WTC11 (cell line): ENCODE measurements around the gene ACSL1. TPM values are rescaled to one million over a fixed set of nuclear protein-coding genes. Genes with fewer than 3 reads are reported as not detected.
A peak's percentile ranks its signal among the peaks of the same experiment; 100 is the strongest.

Experiments
- ATAC-seq: fragments of 200-7000 bp; cut with Tn5 transposase; 2 replicates; pipeline ENCODE4 v1.10.0; 2021; ENCODE audit warnings: mild to moderate bottlenecking, moderate library complexity
- CTCF ChIA-PET: fragments of 300-600 bp; sonication (Branson Sonifier 250); formaldehyde crosslinking; loops from one replicate; lab custom pipeline; 2021; ENCODE audit warnings: antibody characterized with exemption; lab: Charles Lee
- POLR2A ChIA-PET: fragments of 350-600 bp; sonication (Branson Sonifier 250); formaldehyde crosslinking; loops from one replicate; lab custom pipeline; 2021; ENCODE audit warnings: antibody characterized with exemption; lab: Charles Lee
- DNase-seq: peaks from one replicate; pipeline ENCODE4 v3.0.0; 2021; ENCODE audit warnings: low spot score
- H3K27ac Mint-ChIP-seq: 2 replicates; pipeline ENCODE4 v1.8.0; 2021; ENCODE audit warnings: mixed read lengths
- H3K27me3 Mint-ChIP-seq: 2 replicates; pipeline ENCODE4 v1.8.0; 2021; ENCODE audit warnings: low read depth, mild to moderate bottlenecking, moderate library complexity, mixed read lengths
- H3K36me3 Mint-ChIP-seq: 2 replicates; pipeline ENCODE4 v1.8.0; 2021; ENCODE audit warnings: mixed read lengths
- H3K4me1 Mint-ChIP-seq: 2 replicates; pipeline ENCODE4 v1.8.0; 2022; ENCODE audit warnings: mixed read lengths
- H3K4me3 Mint-ChIP-seq: 2 replicates; pipeline ENCODE4 v1.8.0; 2021; ENCODE audit warnings: mild to moderate bottlenecking, moderate library complexity, mixed read lengths
- H3K9me3 Mint-ChIP-seq: 2 replicates; pipeline ENCODE4 v1.8.0; 2021; ENCODE audit warnings: mixed read lengths
- CREB1 ChIP-seq: sonication (generic); formaldehyde crosslinking; IDR thresholded peaks from 2 replicates; pipeline ENCODE4 v1.8.0; 2023; ENCODE audit warnings: mild to moderate bottlenecking, missing genetic modification reagents
- ERG ChIP-seq: fragments of 250-450 bp; sonication (Bioruptor Pico); IDR thresholded peaks from 2 replicates; pipeline ENCODE4 v1.8.0; 2021; ENCODE audit warnings: mild to moderate bottlenecking
- FOXP1 ChIP-seq: sonication (generic); formaldehyde crosslinking; IDR thresholded peaks from 2 replicates; pipeline ENCODE4 v1.8.0; 2022; ENCODE audit warnings: missing genetic modification reagents, mild to moderate bottlenecking, moderate library complexity, borderline replicate concordance
- GTF2I ChIP-seq: fragments of 250-450 bp; sonication (Bioruptor Pico); conservative IDR thresholded peaks from 2 replicates; pipeline ENCODE4 v1.4.0; 2021; ENCODE audit warnings: mild to moderate bottlenecking
- JAZF1 ChIP-seq: fragments of 250-450 bp; sonication (Bioruptor Pico); IDR thresholded peaks from 2 replicates; pipeline ENCODE4 v1.9.0; 2021; ENCODE audit warnings: moderate library complexity, mild to moderate bottlenecking, inconsistent platforms
- JUN ChIP-seq: sonication (generic); formaldehyde crosslinking; IDR thresholded peaks from 2 replicates; pipeline ENCODE4 v1.8.0; 2023; ENCODE audit warnings: mild to moderate bottlenecking, missing genetic modification reagents
- KAT7 ChIP-seq: sonication (generic); formaldehyde crosslinking; IDR thresholded peaks from 2 replicates; pipeline ENCODE4 v1.8.1; 2023; ENCODE audit warnings: missing genetic modification reagents, mild to moderate bottlenecking, borderline replicate concordance
- MAX ChIP-seq: sonication (generic); formaldehyde crosslinking; IDR thresholded peaks from 2 replicates; pipeline ENCODE4 v1.8.0; 2022; ENCODE audit warnings: mild to moderate bottlenecking, missing genetic modification reagents
- MLX ChIP-seq: sonication (generic); formaldehyde crosslinking; IDR thresholded peaks from 2 replicates; pipeline ENCODE4 v1.8.1; 2023; ENCODE audit warnings: mild to moderate bottlenecking, missing genetic modification reagents, moderate library complexity
- MYBL2 ChIP-seq: sonication (generic); formaldehyde crosslinking; IDR thresholded peaks from 2 replicates; pipeline ENCODE4 v1.8.1; 2023; ENCODE audit warnings: mild to moderate bottlenecking, moderate library complexity, missing genetic modification reagents
- NFE2L1 ChIP-seq: sonication (generic); formaldehyde crosslinking; IDR thresholded peaks from 2 replicates; pipeline ENCODE4 v1.8.1; 2023; ENCODE audit warnings: missing genetic modification reagents
- NR3C1 ChIP-seq: sonication (generic); formaldehyde crosslinking; conservative IDR thresholded peaks from 2 replicates; pipeline ENCODE4 v1.8.1; 2023; ENCODE audit warnings: low read depth, mild to moderate bottlenecking, missing genetic modification reagents
- PRDM15 ChIP-seq: sonication (generic); formaldehyde crosslinking; IDR thresholded peaks from 2 replicates; pipeline ENCODE4 v1.8.0; 2022; ENCODE audit warnings: missing genetic modification reagents
- PRRX2 ChIP-seq: fragments of 250-450 bp; sonication (Bioruptor Pico); IDR thresholded peaks from 2 replicates; pipeline ENCODE4 v1.8.0; 2021; ENCODE audit warnings: mild to moderate bottlenecking
- TEAD1 ChIP-seq: sonication (generic); formaldehyde crosslinking; IDR thresholded peaks from 2 replicates; pipeline ENCODE4 v1.8.0; 2022; ENCODE audit warnings: mild to moderate bottlenecking, missing genetic modification reagents
- ZNF121 ChIP-seq: sonication (generic); formaldehyde crosslinking; IDR thresholded peaks from 2 replicates; pipeline ENCODE4 v1.8.0; 2023; ENCODE audit warnings: missing genetic modification reagents
- ZNF219 ChIP-seq: sonication (generic); formaldehyde crosslinking; IDR thresholded peaks from 2 replicates; pipeline ENCODE4 v1.8.0; 2023; ENCODE audit warnings: missing genetic modification reagents, mild to moderate bottlenecking, borderline replicate concordance
- ZNF396 ChIP-seq: fragments of 250-450 bp; sonication (Bioruptor Pico); IDR thresholded peaks from 2 replicates; pipeline ENCODE4 v1.8.0; 2021; ENCODE audit warnings: mild to moderate bottlenecking, moderate library complexity, borderline replicate concordance
- ZNF671 ChIP-seq: fragments of 250-450 bp; sonication (Bioruptor Pico); IDR thresholded peaks from 2 replicates; pipeline ENCODE4 v1.8.0; 2021; ENCODE audit warnings: mild to moderate bottlenecking
- total RNA-seq: library from RNA; stranded (reverse); gene quantifications from 3 replicates; pipeline ENCODE4 v1.2.3, GENCODE V29; 2021
- TF ChIP-seq, protein P1 (sequence below): fragments of 250-450 bp; sonication (Bioruptor Pico); IDR thresholded peaks from 2 replicates; pipeline ENCODE4 v1.9.0; 2021; ENCODE audit warnings: moderate library complexity, mild to moderate bottlenecking, inconsistent platforms, borderline replicate concordance
- TF ChIP-seq, protein P2 (sequence below): fragments of 200-600 bp; IDR thresholded peaks from 2 replicates; pipeline ENCODE4 v1.8.0; 2022; ENCODE audit warnings: antibody characterized with exemption

ACSL1 gene
- total RNA-seq, 1 experiment from 2014 or later: 6.6 TPM

DNA sequence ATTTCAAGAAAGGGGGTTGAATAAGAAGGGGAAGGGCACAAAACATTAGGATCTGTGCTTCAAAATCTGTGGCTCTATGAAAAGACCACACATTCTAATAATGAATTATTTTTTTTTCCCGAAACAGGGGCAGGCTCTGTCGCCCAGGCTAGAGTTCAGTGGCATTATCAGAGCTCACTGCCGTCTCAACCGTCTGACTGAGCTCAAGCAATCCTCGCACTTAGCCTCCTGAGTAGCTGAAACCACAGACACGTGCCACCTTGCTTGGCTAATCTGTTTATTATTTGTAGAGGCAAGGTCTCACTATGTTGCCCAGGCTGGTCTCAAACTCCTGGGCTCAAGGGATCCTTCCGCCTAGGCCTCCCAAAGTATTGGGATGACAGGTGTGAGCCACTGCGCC is 33.4 kb downstream of the ACSL1 start (continued):
- TF ChIP-seq PRDM15 (CRISPR knock-in tag) (no peak), NFE2L1 (CRISPR knock-in tag) (no peak)

DNA sequence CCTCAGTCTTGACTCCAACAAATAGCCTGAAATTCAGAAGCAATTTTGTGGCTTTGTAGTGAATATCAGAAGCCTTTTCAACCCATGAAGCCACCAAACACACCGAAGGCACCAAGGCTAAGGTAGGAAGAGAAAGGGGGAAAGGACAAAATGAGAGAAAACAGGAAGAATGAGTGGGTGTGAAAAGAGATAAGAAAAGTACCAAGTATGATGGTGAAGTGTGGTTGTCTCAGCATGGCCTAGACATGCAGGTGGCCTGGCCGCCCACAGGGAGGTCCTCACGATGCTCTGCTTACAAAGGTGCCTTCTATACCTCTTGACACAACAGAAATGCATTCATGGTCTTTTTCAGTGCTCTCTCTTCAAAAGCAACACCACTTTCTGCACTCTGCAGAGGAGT is 34.9 kb downstream of the ACSL1 start:
- Mint-ChIP-seq H3K9me3 (peaks cover 5% of the 10 kb centered on the region), H3K27ac (no peak overlapping the region), H3K27me3 (no peaks in the 10 kb centered on the region; the same call in 1 of the 2 replicates), H3K4me3 (no peak overlapping the region), H3K36me3 (peaks cover 5% of the 10 kb centered on the region), H3K4me1 (peaks cover 17% of the 10 kb centered on the region)
- ATAC-seq (no peak), DNase-seq (no peak)
- ChIA-PET POLR2A (no interaction called here), CTCF (no interaction called here)
- TF ChIP-seq MYBL2 (CRISPR knock-in tag): no peak
- no peak for TF ChIP-seq ZNF671 (CRISPR knock-in tag)
- TF ChIP-seq FOXP1 (CRISPR knock-in tag): no peak
- no peak for TF ChIP-seq ZNF396 (CRISPR knock-in tag)
- no peak for TF ChIP-seq TEAD1 (CRISPR knock-in tag)

DNA sequence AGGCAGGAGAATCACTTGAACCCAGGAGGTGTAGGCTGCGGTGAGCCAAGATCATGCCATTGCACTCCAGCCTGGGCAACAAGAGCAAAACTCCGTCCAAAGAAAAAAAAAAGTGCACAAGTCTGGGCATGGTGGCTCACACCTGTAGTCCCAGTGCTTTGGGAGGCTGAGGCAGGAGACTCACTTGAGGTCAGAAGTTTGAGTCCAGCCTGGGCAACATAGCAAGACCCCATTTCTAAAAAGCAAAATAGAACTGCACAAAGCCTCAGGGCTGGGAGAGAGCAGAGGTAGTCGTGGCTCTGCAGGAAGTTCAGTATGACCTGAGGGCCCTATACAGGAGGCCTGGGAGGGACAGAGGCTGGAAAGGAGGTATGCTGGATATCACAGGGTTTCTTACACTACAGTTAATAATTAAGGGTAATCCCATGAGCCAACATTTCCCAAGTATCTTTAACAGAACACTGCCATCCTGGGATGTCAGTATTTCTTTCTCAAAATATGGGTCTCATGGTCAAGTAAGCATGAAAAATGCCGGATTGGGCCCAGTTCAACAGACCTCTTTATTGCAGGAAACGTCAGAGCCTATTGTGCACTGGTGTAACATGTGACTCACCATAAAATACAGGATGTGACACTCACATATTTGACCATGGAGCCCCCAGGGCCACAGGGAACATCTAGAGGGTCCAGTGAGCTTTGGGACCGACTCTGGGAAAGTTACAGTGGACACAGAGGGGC is 37.8 kb downstream of the ACSL1 start:
- ATAC-seq: no peak
- CTCF ChIA-PET: no interaction called here

DNA sequence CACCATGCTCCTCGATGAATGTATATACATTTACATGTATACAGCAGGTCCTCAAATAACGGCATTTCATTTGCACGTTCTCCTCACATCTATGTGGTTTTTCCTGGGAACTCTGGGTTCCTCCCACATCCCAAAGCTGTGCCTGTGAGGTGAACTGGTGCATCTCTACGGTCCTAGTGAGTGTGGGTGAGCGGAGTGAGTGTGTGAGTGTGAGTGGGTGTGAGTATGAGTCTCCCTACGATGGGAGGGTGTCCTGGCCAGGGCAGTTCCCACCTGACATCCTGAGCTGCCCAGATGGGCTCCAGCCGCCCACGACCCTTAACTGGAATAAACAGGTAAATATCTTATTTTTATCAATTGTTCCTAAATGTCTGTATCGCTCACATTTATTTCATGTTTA is 40.0 kb downstream of the ACSL1 start:
- H3K27ac Mint-ChIP-seq: no peak overlapping the region
- ChIA-PET CTCF (no interaction called here), POLR2A (no interaction called here)
- no peaks in the 10 kb centered on the region for H3K9me3 Mint-ChIP-seq
- peaks cover 12% of the 10 kb centered on the region for H3K4me1 Mint-ChIP-seq
- ATAC-seq: no peak
- no peak overlapping the region for H3K4me3 Mint-ChIP-seq
- no peak for DNase-seq
- H3K36me3 Mint-ChIP-seq: no peaks in the 10 kb centered on the region
- H3K27me3 Mint-ChIP-seq: no peaks in the 10 kb centered on the region
- TF ChIP-seq MLX (CRISPR knock-in tag) (no peak), PRRX2 (CRISPR knock-in tag) (no peak), ERG (no peak), ZNF219 (CRISPR knock-in tag) (no peak), NR3C1 (CRISPR knock-in tag) (no peak), CREB1 (CRISPR knock-in tag) (no peak)
- TF ChIP-seq, protein P1, sequence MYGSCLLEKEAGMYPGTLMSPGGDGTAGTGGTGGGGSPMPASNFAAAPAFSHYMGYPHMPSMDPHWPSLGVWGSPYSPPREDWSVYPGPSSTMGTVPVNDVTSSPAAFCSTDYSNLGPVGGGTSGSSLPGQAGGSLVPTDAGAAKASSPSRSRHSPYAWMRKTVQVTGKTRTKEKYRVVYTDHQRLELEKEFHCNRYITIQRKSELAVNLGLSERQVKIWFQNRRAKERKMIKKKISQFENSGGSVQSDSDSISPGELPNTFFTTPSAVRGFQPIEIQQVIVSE (CRISPR knock-in tag): no peak

More for the DNA sequence above, 37.8 kb downstream of the ACSL1 start:
- Mint-ChIP-seq H3K36me3 (no peaks in the 10 kb centered on the region), H3K9me3 (no peaks in the 10 kb centered on the region), H3K27ac (no peak overlapping the region), H3K27me3 (no peaks in the 10 kb centered on the region; the same call in 1 of the 2 replicates), H3K4me3 (no peak overlapping the region), H3K4me1 (peaks cover 9% of the 10 kb centered on the region)
- TF ChIP-seq, protein P2, sequence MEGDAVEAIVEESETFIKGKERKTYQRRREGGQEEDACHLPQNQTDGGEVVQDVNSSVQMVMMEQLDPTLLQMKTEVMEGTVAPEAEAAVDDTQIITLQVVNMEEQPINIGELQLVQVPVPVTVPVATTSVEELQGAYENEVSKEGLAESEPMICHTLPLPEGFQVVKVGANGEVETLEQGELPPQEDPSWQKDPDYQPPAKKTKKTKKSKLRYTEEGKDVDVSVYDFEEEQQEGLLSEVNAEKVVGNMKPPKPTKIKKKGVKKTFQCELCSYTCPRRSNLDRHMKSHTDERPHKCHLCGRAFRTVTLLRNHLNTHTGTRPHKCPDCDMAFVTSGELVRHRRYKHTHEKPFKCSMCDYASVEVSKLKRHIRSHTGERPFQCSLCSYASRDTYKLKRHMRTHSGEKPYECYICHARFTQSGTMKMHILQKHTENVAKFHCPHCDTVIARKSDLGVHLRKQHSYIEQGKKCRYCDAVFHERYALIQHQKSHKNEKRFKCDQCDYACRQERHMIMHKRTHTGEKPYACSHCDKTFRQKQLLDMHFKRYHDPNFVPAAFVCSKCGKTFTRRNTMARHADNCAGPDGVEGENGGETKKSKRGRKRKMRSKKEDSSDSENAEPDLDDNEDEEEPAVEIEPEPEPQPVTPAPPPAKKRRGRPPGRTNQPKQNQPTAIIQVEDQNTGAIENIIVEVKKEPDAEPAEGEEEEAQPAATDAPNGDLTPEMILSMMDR: no peak
- TF ChIP-seq MAX: no peak
- no peak for TF ChIP-seq GTF2I (CRISPR knock-in tag)
- no peak for TF ChIP-seq NFE2L1 (CRISPR knock-in tag)
- TF ChIP-seq ZNF121 (CRISPR knock-in tag): peak; percentile 73; the same call in 1 of the 2 replicates
- TF ChIP-seq JAZF1 (CRISPR knock-in tag): no peak
- TF ChIP-seq KAT7 (CRISPR knock-in tag): no peak
- no peak for TF ChIP-seq JUN
- TF ChIP-seq, all 79 proteins: peak for 1
- POLR2A ChIA-PET: no interaction called here
- no peak for DNase-seq
